ENCODE measurements around the gene DNAJB8. TPM values are rescaled to one million over a fixed set of nuclear protein-coding genes. Genes with fewer than 3 reads are reported as not detected.

Gene DNAJB8
- total RNA-seq, 2 experiments from 2014 or later = not detected

GRCh38 chr3:128442070-128442469 lies 24.6 kb downstream of the DNAJB8 start:
- ChIA-PET CTCF (ENCODE audit: unreplicated experiment) (no interaction called here), POLR2A (no interaction called here)
- no peak for DNase-seq (ENCODE audit: low spot score)
- Histone ChIP-seq H3K4me1 (ENCODE audit: insufficient read depth, low read length, poor library complexity, severe bottlenecking) (no peaks in the 10 kb centered on the region), H3K9me2 (ENCODE audit: insufficient read depth, low read length) (no peaks in the 10 kb centered on the region), H3K36me3 (ENCODE audit: insufficient read depth, low read length) (no peaks in the 10 kb centered on the region), H3K9me3 (ENCODE audit: low read length) (no peaks in the 10 kb centered on the region), H3K27ac (ENCODE audit: low read depth, low read length, poor library complexity, severe bottlenecking) (no peak overlapping the region), H4K20me1 (ENCODE audit: insufficient read depth, low read length) (no peaks in the 10 kb centered on the region), H3K4me2 (ENCODE audit: low read length) (no peak overlapping the region), H3K79me2 (ENCODE audit: insufficient read depth, low read depth, low read length) (no peaks in the 10 kb centered on the region), H2AFZ (ENCODE audit: low read length) (no peak overlapping the region), H3K4me3 (ENCODE audit: low read depth, low read length, poor library complexity, severe bottlenecking) (no peak overlapping the region)
- no TSS peak for BruUV-seq (replicated peaks)
- TF ChIP-seq CTCF (conservative IDR thresholded peaks at IDR 0.05; ENCODE audit: low read length) (no peak), EZH2phosphoT487 (IDR thresholded peaks at IDR 0.05; ENCODE audit: borderline replicate concordance, low read depth, low read length) (no peak)
- intact Hi-C loops (cut with micrococcal nuclease; ENCODE audit: unreplicated experiment) = no loop called here

GRCh38 chr3:128439226-128439625 lies 27.5 kb downstream of the DNAJB8 start:
- Histone ChIP-seq H4K20me1 (ENCODE audit: insufficient read depth, low read length) (no peaks in the 10 kb centered on the region), H3K4me2 (ENCODE audit: low read length) (no peak overlapping the region), H3K4me1 (ENCODE audit: insufficient read depth, low read length, poor library complexity, severe bottlenecking) (no peaks in the 10 kb centered on the region), H3K4me3 (ENCODE audit: low read depth, low read length, poor library complexity, severe bottlenecking) (no peak overlapping the region), H2AFZ (ENCODE audit: low read length) (no peak overlapping the region), H3K9me2 (ENCODE audit: insufficient read depth, low read length) (no peaks in the 10 kb centered on the region), H3K36me3 (ENCODE audit: insufficient read depth, low read length) (no peaks in the 10 kb centered on the region), H3K79me2 (ENCODE audit: insufficient read depth, low read depth, low read length) (no peaks in the 10 kb centered on the region), H3K9me3 (ENCODE audit: low read length) (no peaks in the 10 kb centered on the region), H3K27ac (ENCODE audit: low read depth, low read length, poor library complexity, severe bottlenecking) (no peak overlapping the region)
- TF ChIP-seq CTCF (conservative IDR thresholded peaks at IDR 0.05; ENCODE audit: low read length) (no peak), EZH2phosphoT487 (IDR thresholded peaks at IDR 0.05; ENCODE audit: borderline replicate concordance, low read depth, low read length) (no peak)
- DNase-seq (ENCODE audit: low spot score) = no peak
- no TSS peak for BruUV-seq (replicated peaks)
- POLR2A ChIA-PET = no interaction called here
- intact Hi-C loops (cut with micrococcal nuclease; ENCODE audit: unreplicated experiment) = no loop called here
- CTCF ChIA-PET (ENCODE audit: unreplicated experiment) = no interaction called here

GRCh38 chr3:128438488-128439072 lies 28.1 kb downstream of the DNAJB8 start:
- BruUV-seq (replicated peaks) = no TSS peak
- ChIA-PET POLR2A (no interaction called here), CTCF (ENCODE audit: unreplicated experiment) (no interaction called here)
- Histone ChIP-seq H3K9me2 (ENCODE audit: insufficient read depth, low read length) (no peaks in the 10 kb centered on the region), H3K9me3 (ENCODE audit: low read length) (no peaks in the 10 kb centered on the region), H3K27ac (ENCODE audit: low read depth, low read length, poor library complexity, severe bottlenecking) (no peak overlapping the region), H4K20me1 (ENCODE audit: insufficient read depth, low read length) (no peaks in the 10 kb centered on the region), H3K4me2 (ENCODE audit: low read length) (no peak overlapping the region), H3K36me3 (ENCODE audit: insufficient read depth, low read length) (no peaks in the 10 kb centered on the region), H2AFZ (ENCODE audit: low read length) (no peak overlapping the region), H3K79me2 (ENCODE audit: insufficient read depth, low read depth, low read length) (no peaks in the 10 kb centered on the region), H3K4me3 (ENCODE audit: low read depth, low read length, poor library complexity, severe bottlenecking) (no peak overlapping the region), H3K4me1 (ENCODE audit: insufficient read depth, low read length, poor library complexity, severe bottlenecking) (no peaks in the 10 kb centered on the region)
- TF ChIP-seq EZH2phosphoT487 (IDR thresholded peaks at IDR 0.05; ENCODE audit: borderline replicate concordance, low read depth, low read length) (no peak), CTCF (conservative IDR thresholded peaks at IDR 0.05; ENCODE audit: low read length) (peak; percentile 77)
- intact Hi-C loops (cut with micrococcal nuclease; ENCODE audit: unreplicated experiment) = no loop called here
- DNase-seq (ENCODE audit: low spot score) = peak; percentile 22
